OCI-LY7 (cell line): ENCODE data around the gene PAQR6. TPM values are rescaled to one million over a fixed set of nuclear protein-coding genes. Genes with fewer than 3 reads are reported as not detected.

Source experiments
- BruUV-seq: library from RNA; stranded (reverse); fragments of 400-500 nt; replicated peaks from 2 replicates; lab custom pipeline; 2021; lab: Mats Ljungman, UMichigan
- CTCF ChIA-PET: fragments of 300-600 bp; sonication (Branson Sonifier 250); formaldehyde crosslinking; loops from one replicate; lab custom pipeline; 2022; ENCODE audit warnings: antibody characterized with exemption; ENCODE audit not compliant: unreplicated experiment; lab: Charles Lee
- POLR2A ChIA-PET: fragments of 300-600 bp; sonication (Branson Sonifier 250); formaldehyde crosslinking; loops from one replicate; lab custom pipeline; 2022; ENCODE audit warnings: antibody characterized with exemption; lab: Charles Lee
- DNase-seq: peaks from one replicate; pipeline ENCODE4 v3.0.0-alpha.2; 2015; ENCODE audit warnings: low spot score
- H2AFZ ChIP-seq: fragments of 200-600 bp; sonication (generic), shearing (Covaris generic); 2 replicates; pipeline ENCODE4 v1.6.1; 2014; ENCODE audit warnings: mild to moderate bottlenecking, antibody characterized with exemption, low read length, moderate library complexity
- H3K27ac ChIP-seq: fragments of 200-600 bp; sonication (generic); 2 replicates; pipeline ENCODE4 v1.5.1; 2014; ENCODE audit warnings: mixed run types, low read depth, mild to moderate bottlenecking, moderate library complexity, low read length, inconsistent platforms; ENCODE audit not compliant: poor library complexity, severe bottlenecking
- H3K36me3 ChIP-seq: fragments of 200-600 bp; sonication (generic); 2 replicates; pipeline ENCODE4 v1.6.1; 2014; ENCODE audit warnings: mild to moderate bottlenecking, antibody characterized with exemption, low read length, moderate library complexity, mixed read lengths; ENCODE audit not compliant: insufficient read depth
- H3K4me1 ChIP-seq: fragments of 200-600 bp; sonication (generic); 2 replicates; pipeline ENCODE4 v1.5.1; 2014; ENCODE audit warnings: mild to moderate bottlenecking, low read length; ENCODE audit not compliant: insufficient read depth, poor library complexity, severe bottlenecking
- H3K4me2 ChIP-seq: fragments of 200-600 bp; sonication (generic); 2 replicates; pipeline ENCODE4 v1.6.1; 2014; ENCODE audit warnings: mild to moderate bottlenecking, low read length
- H3K4me3 ChIP-seq: fragments of 200-600 bp; sonication (generic); 2 replicates; pipeline ENCODE4 v1.5.1; 2014; ENCODE audit warnings: mild to moderate bottlenecking, low read depth, low read length; ENCODE audit not compliant: poor library complexity, severe bottlenecking
- H3K79me2 ChIP-seq: fragments of 200-600 bp; sonication (generic); 2 replicates; pipeline ENCODE4 v1.6.1; 2016; ENCODE audit warnings: low read depth, mild to moderate bottlenecking, low read length, moderate library complexity, mixed read lengths; ENCODE audit not compliant: insufficient read depth
- H3K9me2 ChIP-seq: fragments of 200-600 bp; sonication (generic); 2 replicates; pipeline ENCODE4 v1.6.1; 2016; ENCODE audit warnings: mild to moderate bottlenecking, low read length, mixed read lengths; ENCODE audit not compliant: insufficient read depth
- H3K9me3 ChIP-seq: fragments of 200-600 bp; sonication (generic); 2 replicates; pipeline ENCODE4 v1.6.1; 2014; ENCODE audit warnings: mild to moderate bottlenecking, mixed run types, low read length, mixed read lengths
- H4K20me1 ChIP-seq: fragments of 200-600 bp; sonication (generic); 2 replicates; pipeline ENCODE4 v1.6.1; 2014; ENCODE audit warnings: mild to moderate bottlenecking, antibody characterized with exemption, low read length, moderate library complexity, mixed read lengths; ENCODE audit not compliant: insufficient read depth
- EZH2phosphoT487 ChIP-seq: fragments of 200-600 bp; sonication (generic); IDR thresholded peaks from 2 replicates; pipeline ENCODE4 v1.6.1; 2018; ENCODE audit warnings: low read depth, borderline replicate concordance, mild to moderate bottlenecking, mixed run types, antibody characterized with exemption, low read length, moderate library complexity, mixed read lengths
- intact Hi-C: fragments of 100-400 bp; cut with micrococcal nuclease; formaldehyde crosslinking; loops from one replicate; pipeline ENCODE4 v1.10.0; 2022; ENCODE audit not compliant: unreplicated experiment
- total RNA-seq, 2 experiments: library from RNA; depleted of rRNA in 1 of 2; stranded (reverse); fragments of >200 nt in 1 of 2; shearing (Covaris generic) in 1 of 2; gene quantifications; 2 replicates each; pipeline ENCODE4 v1.2.3, GENCODE V29; 2014 to 2022
- TF ChIP-seq, protein P1 (sequence below): fragments of 200-600 bp; sonication (generic); conservative IDR thresholded peaks from 2 replicates; pipeline ENCODE4 v1.5.1; 2014; ENCODE audit warnings: mild to moderate bottlenecking, antibody characterized with exemption, low read length, moderate library complexity, mixed read lengths

Gene PAQR6
- total RNA-seq, 2 experiments from 2014 or later, result 4.2 to 15.7 TPM

DNA sequence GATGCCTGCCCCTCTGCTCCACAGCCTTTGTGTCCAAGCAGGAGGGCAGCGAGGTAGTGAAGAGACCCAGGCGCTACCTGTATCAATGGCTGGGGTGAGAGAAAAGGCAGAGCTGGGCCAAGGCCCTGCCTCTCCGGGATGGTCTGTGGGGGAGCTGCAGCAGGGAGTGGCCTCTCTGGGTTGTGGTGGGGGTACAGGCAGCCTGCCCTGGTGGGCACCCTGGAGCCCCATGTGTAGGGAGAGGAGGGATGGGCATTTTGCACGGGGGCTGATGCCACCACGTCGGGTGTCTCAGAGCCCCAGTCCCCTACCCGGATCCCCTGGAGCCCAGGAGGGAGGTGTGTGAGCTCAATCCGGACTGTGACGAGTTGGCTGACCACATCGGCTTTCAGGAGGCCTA, 5.1 kb downstream of the PAQR6 start:
- no TSS peak for BruUV-seq
- no peaks in the 10 kb centered on the region; the same call in 1 of the 2 replicates for H4K20me1 ChIP-seq
- no peak overlapping the region for H3K4me3 ChIP-seq
- H2AFZ ChIP-seq, result no peak overlapping the region
- no peak for TF ChIP-seq EZH2phosphoT487
- TF ChIP-seq, protein P1, sequence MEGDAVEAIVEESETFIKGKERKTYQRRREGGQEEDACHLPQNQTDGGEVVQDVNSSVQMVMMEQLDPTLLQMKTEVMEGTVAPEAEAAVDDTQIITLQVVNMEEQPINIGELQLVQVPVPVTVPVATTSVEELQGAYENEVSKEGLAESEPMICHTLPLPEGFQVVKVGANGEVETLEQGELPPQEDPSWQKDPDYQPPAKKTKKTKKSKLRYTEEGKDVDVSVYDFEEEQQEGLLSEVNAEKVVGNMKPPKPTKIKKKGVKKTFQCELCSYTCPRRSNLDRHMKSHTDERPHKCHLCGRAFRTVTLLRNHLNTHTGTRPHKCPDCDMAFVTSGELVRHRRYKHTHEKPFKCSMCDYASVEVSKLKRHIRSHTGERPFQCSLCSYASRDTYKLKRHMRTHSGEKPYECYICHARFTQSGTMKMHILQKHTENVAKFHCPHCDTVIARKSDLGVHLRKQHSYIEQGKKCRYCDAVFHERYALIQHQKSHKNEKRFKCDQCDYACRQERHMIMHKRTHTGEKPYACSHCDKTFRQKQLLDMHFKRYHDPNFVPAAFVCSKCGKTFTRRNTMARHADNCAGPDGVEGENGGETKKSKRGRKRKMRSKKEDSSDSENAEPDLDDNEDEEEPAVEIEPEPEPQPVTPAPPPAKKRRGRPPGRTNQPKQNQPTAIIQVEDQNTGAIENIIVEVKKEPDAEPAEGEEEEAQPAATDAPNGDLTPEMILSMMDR, result no peak
- H3K36me3 ChIP-seq, result peaks cover 24% of the 10 kb centered on the region; the same call in 1 of the 2 replicates
- no peaks in the 10 kb centered on the region for H3K79me2 ChIP-seq
- H3K4me1 ChIP-seq, result no peaks in the 10 kb centered on the region
- no peak overlapping the region for H3K27ac ChIP-seq
- POLR2A ChIA-PET, result interaction anchor here (0.9 kb wide), 1 partner anchor 10 kb away, joined by 3 read pairs; no protein-coding TSS in a partner anchor
- H3K9me2 ChIP-seq, result no peaks in the 10 kb centered on the region
- intact Hi-C loops, result no loop called here
- no peak for DNase-seq
- H3K9me3 ChIP-seq, result no peaks in the 10 kb centered on the region
- CTCF ChIA-PET, result no interaction called here
- H3K4me2 ChIP-seq, result no peak overlapping the region

DNA sequence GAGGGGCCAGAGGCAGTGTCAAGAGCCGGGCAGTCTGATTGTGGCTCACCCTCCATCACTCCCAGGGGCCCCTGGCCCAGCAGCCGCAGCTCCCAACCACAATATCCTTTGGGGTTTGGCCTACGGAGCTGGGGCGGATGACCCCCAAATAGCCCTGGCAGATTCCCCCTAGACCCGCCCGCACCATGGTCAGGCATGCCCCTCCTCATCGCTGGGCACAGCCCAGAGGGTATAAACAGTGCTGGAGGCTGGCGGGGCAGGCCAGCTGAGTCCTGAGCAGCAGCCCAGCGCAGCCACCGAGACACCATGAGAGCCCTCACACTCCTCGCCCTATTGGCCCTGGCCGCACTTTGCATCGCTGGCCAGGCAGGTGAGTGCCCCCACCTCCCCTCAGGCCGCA, 5.9 kb downstream of the PAQR6 start, which contains the start of gene BGLAP:
BGLAP (plus strand) TSS at position 259 of the 400 bp plus-strand sequence; CDS start at position 307, 48 bp downstream.
- BruUV-seq, result no TSS peak
- H3K4me1 ChIP-seq, result no peaks in the 10 kb centered on the region
- H3K36me3 ChIP-seq, result peaks cover 26% of the 10 kb centered on the region; the same call in 1 of the 2 replicates
- H2AFZ ChIP-seq, result no peak within 1 kb of the TSS
- no peak within 1 kb of the TSS for H3K4me2 ChIP-seq
- no peak for TF ChIP-seq EZH2phosphoT487
- TF ChIP-seq, protein P1, result no peak
- H3K79me2 ChIP-seq, result no peaks in the 10 kb centered on the region
- no peak within 1 kb of the TSS for H3K27ac ChIP-seq
- no peaks in the 10 kb centered on the region for H3K9me2 ChIP-seq
- ChIA-PET CTCF (no interaction called here), POLR2A (no interaction called here)
- H4K20me1 ChIP-seq, result no peaks in the 10 kb centered on the region; the same call in 1 of the 2 replicates
- no peak for DNase-seq
- intact Hi-C loops, result no loop called here
- no peaks in the 10 kb centered on the region for H3K9me3 ChIP-seq
- no peak within 1 kb of the TSS for H3K4me3 ChIP-seq

DNA sequence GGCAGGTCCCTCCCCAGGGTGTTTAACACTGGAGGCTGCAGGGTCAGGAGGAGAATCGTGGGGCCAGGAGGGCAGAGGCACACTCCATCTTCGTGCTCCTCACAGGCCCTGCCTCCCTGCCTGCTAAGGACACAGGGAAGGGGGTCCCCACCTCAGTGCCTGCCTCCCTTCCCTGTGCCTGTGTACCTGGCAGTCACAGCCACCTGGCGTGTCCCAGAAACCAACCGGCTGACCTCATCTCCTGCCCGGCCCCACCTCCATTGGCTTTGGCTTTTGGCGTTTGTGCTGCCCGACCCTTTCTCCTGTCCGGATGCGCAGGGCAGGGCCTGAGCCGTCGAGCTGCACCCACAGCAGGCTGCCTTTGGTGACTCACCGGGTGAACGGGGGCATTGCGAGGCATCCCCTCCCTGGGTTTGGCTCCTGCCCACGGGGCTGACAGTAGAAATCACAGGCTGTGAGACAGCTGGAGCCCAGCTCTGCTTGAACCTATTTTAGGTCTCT, 6.5 kb downstream of the PAQR6 start:
- DNase-seq, result no peak
- H2AFZ ChIP-seq, result no peak overlapping the region
- H3K4me1 ChIP-seq, result no peaks in the 10 kb centered on the region
- H3K79me2 ChIP-seq, result no peaks in the 10 kb centered on the region
- peaks cover 32% of the 10 kb centered on the region; the same call in 1 of the 2 replicates for H3K36me3 ChIP-seq
- TF ChIP-seq EZH2phosphoT487, result no peak
- TF ChIP-seq, protein P1, result no peak
- no peak overlapping the region for H3K4me3 ChIP-seq
- no peaks in the 10 kb centered on the region for H3K9me2 ChIP-seq
- intact Hi-C loops, result no loop called here
- no peaks in the 10 kb centered on the region; the same call in 1 of the 2 replicates for H4K20me1 ChIP-seq
- no peak overlapping the region for H3K27ac ChIP-seq
- H3K9me3 ChIP-seq, result no peaks in the 10 kb centered on the region
- H3K4me2 ChIP-seq, result no peak overlapping the region
- ChIA-PET POLR2A (no interaction called here), CTCF (no interaction called here)
- no TSS peak for BruUV-seq
